Upper lobe of left lung (tissue), 4 donors: ENCODE results near the gene PRICKLE3.
"Not testable (repeated sequence)": the region's sequence is repeated elsewhere in the genome, so short reads cannot be mapped to it uniquely, and the experiment has no call there.

Experiments
- CTCF ChIP-seq, 6 experiments: fragments of 450-650 bp in 4 of 6; fragments of 200-600 bp in 2 of 6; sonication (generic) in 2 of 6; IDR thresholded peaks; one replicate each; pipeline ENCODE4 v1.5.1; 2016 to 2019; ENCODE audit warnings: antibody characterized with exemption in 6 of 6
- POLR2A ChIP-seq, 4 donors: fragments of 450-650 bp; IDR thresholded peaks; one replicate each; pipeline ENCODE4 v1.5.1; 2016 to 2017; ENCODE audit warnings: antibody characterized with exemption in 4 of 4, mild to moderate bottlenecking in 2 of 4
- POLR2AphosphoS5 ChIP-seq, 2 donors: sonication (generic); formaldehyde crosslinking; IDR thresholded peaks; one replicate each; pipeline ENCODE4 v1.5.1; 2017; ENCODE audit warnings: antibody characterized with exemption in 2 of 2

GRCh38 chrX:49143154-49143553 lies 43.0 kb downstream of the PRICKLE3 start:
- not testable (repeated sequence) for TF ChIP-seq CTCF, POLR2A, POLR2AphosphoS5 (IDR thresholded peaks at IDR 0.05)
